Hepatocyte (in vitro differentiated cells): ENCODE data around the gene CPLANE2.
"Not testable (repeated sequence)": the region's sequence is repeated elsewhere in the genome, so short reads cannot be mapped to it uniquely, and the experiment has no call there.

ENCODE experiments used
- CTCF ChIP-seq: fragments of 200-600 bp; sonication (generic); IDR thresholded peaks from 2 replicates; pipeline ENCODE4 v1.5.1; 2016; ENCODE audit warnings: antibody characterized with exemption, mild to moderate bottlenecking; ENCODE audit not compliant: poor library complexity
- EZH2 ChIP-seq: fragments of 200-600 bp; sonication (generic); IDR thresholded peaks from 2 replicates; pipeline ENCODE4 v1.6.1; 2016; ENCODE audit warnings: antibody characterized with exemption, mild to moderate bottlenecking, borderline replicate concordance

- not testable (repeated sequence) for TF ChIP-seq CTCF, EZH2
Observed at GRCh38 chr1:16196139-16196538, 40.8 kb downstream of the CPLANE2 start.
